ENCODE measurements around the gene CCT8L2.
"Not testable (repeated sequence)": the region's sequence is repeated elsewhere in the genome, so short reads cannot be mapped to it uniquely, and the experiment has no call there.

- TF ChIP-seq, protein P1, sequence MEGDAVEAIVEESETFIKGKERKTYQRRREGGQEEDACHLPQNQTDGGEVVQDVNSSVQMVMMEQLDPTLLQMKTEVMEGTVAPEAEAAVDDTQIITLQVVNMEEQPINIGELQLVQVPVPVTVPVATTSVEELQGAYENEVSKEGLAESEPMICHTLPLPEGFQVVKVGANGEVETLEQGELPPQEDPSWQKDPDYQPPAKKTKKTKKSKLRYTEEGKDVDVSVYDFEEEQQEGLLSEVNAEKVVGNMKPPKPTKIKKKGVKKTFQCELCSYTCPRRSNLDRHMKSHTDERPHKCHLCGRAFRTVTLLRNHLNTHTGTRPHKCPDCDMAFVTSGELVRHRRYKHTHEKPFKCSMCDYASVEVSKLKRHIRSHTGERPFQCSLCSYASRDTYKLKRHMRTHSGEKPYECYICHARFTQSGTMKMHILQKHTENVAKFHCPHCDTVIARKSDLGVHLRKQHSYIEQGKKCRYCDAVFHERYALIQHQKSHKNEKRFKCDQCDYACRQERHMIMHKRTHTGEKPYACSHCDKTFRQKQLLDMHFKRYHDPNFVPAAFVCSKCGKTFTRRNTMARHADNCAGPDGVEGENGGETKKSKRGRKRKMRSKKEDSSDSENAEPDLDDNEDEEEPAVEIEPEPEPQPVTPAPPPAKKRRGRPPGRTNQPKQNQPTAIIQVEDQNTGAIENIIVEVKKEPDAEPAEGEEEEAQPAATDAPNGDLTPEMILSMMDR (IDR thresholded peaks at IDR 0.05; ENCODE audit: extremely low read depth in 1 of 2, insufficient read depth in 1 of 2, low read depth in 1 of 2, low read length in 2 of 2) = not testable (repeated sequence)
- TF ChIP-seq MYC (IDR thresholded peaks at IDR 0.05; ENCODE audit: low read depth, low read length); EZH2 (IDR thresholded peaks at IDR 0.05; ENCODE audit: borderline replicate concordance, low read depth, low read length, severe bottlenecking); POLR2AphosphoS5 (IDR thresholded peaks at IDR 0.05; ENCODE audit: insufficient read depth, low read depth, low read length); POLR2A (IDR thresholded peaks at IDR 0.05; ENCODE audit: low read depth, low read length); FOS (IDR thresholded peaks at IDR 0.05; ENCODE audit: borderline replicate concordance, insufficient read depth, low read length); JUN (IDR thresholded peaks at IDR 0.05; ENCODE audit: borderline replicate concordance, insufficient read depth, insufficient read length, low read depth): not testable (repeated sequence)
- TF ChIP-seq, protein P2, sequence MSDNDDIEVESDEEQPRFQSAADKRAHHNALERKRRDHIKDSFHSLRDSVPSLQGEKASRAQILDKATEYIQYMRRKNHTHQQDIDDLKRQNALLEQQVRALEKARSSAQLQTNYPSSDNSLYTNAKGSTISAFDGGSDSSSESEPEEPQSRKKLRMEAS (IDR thresholded peaks at IDR 0.05; ENCODE audit: insufficient read depth, insufficient read length) = not testable (repeated sequence)
These were observed 34.1 kb downstream of the CCT8L2 start for GRCh38 chr22:16558376-16558945.

Data from endothelial cell of umbilical vein (primary cell).